Omental fat pad (tissue), 4 donors: Measurements from ENCODE around the gene ANKH. TPM values are rescaled to one million over a fixed set of nuclear protein-coding genes. Genes with fewer than 3 reads are reported as not detected.

Experiments used
- ATAC-seq: fragments of 150-250 bp; one replicate; pipeline ENCODE4 v1.9.1; 2016; ENCODE audit warnings: mild to moderate bottlenecking, moderate library complexity; ENCODE audit not compliant: low FRiP score
- DNase-seq: peaks from one replicate; pipeline ENCODE4 v3.0.0-alpha.2; 2019; ENCODE audit warnings: low spot score
- CTCF ChIP-seq, 3 donors: fragments of 450-650 bp; IDR thresholded peaks; one replicate each; pipeline ENCODE4 v1.5.1; 2016 to 2017; ENCODE audit warnings: antibody characterized with exemption in 3 of 3, mild to moderate bottlenecking in 3 of 3, moderate library complexity in 2 of 3
- total RNA-seq, 4 donors: library from RNA; depleted of rRNA; stranded (reverse); fragments of >200 nt; gene quantifications; one replicate each; pipeline ENCODE4 v1.1.0, GENCODE V29; 2016

Gene ANKH
- total RNA-seq, 4 donors from 2014 or later: 37.4 to 74.3 (median 39.2) TPM

- ATAC-seq: no peak
- TF ChIP-seq CTCF (IDR thresholded peaks at IDR 0.05): no peak
Measured at GRCh38 chr5:14834584-14835550, 36.7 kb downstream of the ANKH start.

GRCh38 chr5:14834062-14834461 is 37.5 kb downstream of the ANKH start:
- ATAC-seq: no peak
- no peak for TF ChIP-seq CTCF (IDR thresholded peaks at IDR 0.05)

More at GRCh38 chr5:14834584-14835550, 36.7 kb downstream of the ANKH start:
- DNase-seq: no peak

GRCh38 chr5:14831006-14831338 is 40.6 kb downstream of the ANKH start:
- no peak for ATAC-seq
- TF ChIP-seq CTCF (IDR thresholded peaks at IDR 0.05): no peak
- DNase-seq: no peak

More at GRCh38 chr5:14834062-14834461, 37.5 kb downstream of the ANKH start:
- no peak for DNase-seq

GRCh38 chr5:14830210-14831005 is 41.2 kb downstream of the ANKH start:
- DNase-seq (no peak), ATAC-seq (no peak)

GRCh38 chr5:14829396-14829795 is 42.2 kb downstream of the ANKH start:
- TF ChIP-seq CTCF (IDR thresholded peaks at IDR 0.05): no peak
- no peak for ATAC-seq
- no peak for DNase-seq

More at GRCh38 chr5:14830210-14831005, 41.2 kb downstream of the ANKH start:
- TF ChIP-seq CTCF (IDR thresholded peaks at IDR 0.05): no peak

- no peak for ATAC-seq
- no peak for TF ChIP-seq CTCF (IDR thresholded peaks at IDR 0.05)
- DNase-seq: no peak
Measured at GRCh38 chr5:14826714-14827113, 44.9 kb downstream of the ANKH start.
